Measurements from ENCODE around the gene GRK1.

- TF ChIP-seq SUZ12 (IDR thresholded peaks at IDR 0.05; ENCODE audit: extremely low read depth, insufficient read depth, insufficient read length) (no peak), YY1 (IDR thresholded peaks at IDR 0.05; ENCODE audit: insufficient read depth, insufficient read length) (no peak), ZNF274 (IDR thresholded peaks at IDR 0.05; ENCODE audit: low read depth, low read length) (no peak)
Observed at GRCh38 chr13:113658836-113659235, 8.2 kb upstream of the GRK1 start.
